ENCODE measurements around the gene ATP2C1.

GRCh38 chr3:130950641-130951040 lies 56.8 kb downstream of the ATP2C1 start:
- TF ChIP-seq CTCF (IDR thresholded peaks at IDR 0.05) (no peak), EZH2 (IDR thresholded peaks at IDR 0.05; ENCODE audit: borderline replicate concordance, insufficient read depth, low read depth, low read length, poor library complexity, severe bottlenecking) (no peak)

Measured in B cell (primary cell).